Epithelial cell of umbilical artery (primary cell): ENCODE measurements around the gene OR7C1. TPM values are rescaled to one million over a fixed set of nuclear protein-coding genes. Genes with fewer than 3 reads are reported as not detected.

Source experiments
- total RNA-seq: library from RNA; depleted of rRNA; stranded (reverse); fragments of >200 nt; gene quantifications from 2 replicates; pipeline ENCODE4 v1.2.3, GENCODE V29; 2014

Gene OR7C1
- total RNA-seq: not detected in 2 replicates

GRCh38 chr19:14835011-14835410 is at the start of gene OR7C1, which contains the start of gene OR7A5:
OR7C1 (minus strand) TSS chr19:14835185; CDS start chr19:14800136, 35,049 bp downstream.
OR7A5 (minus strand) TSS chr19:14835185; CDS start chr19:14828241, 6,944 bp downstream.

GRCh38 chr19:14848822-14849221 is 13.8 kb upstream of the OR7C1 start, which contains the start of gene OR7A10:
OR7A10 (minus strand) TSS chr19:14848922; CDS start chr19:14841877, 7,045 bp downstream.

GRCh38 chr19:14778110-14778845 is 56.7 kb downstream of the OR7C1 start, which contains the start of gene ADGRE2:
ADGRE2 (minus strand) TSS chr19:14778560; CDS start chr19:14776756, 1,804 bp downstream.

Other genes starting within 250 kb of the OR7C1 start
- gene ADGRE3, start 160.3 kb downstream of the OR7C1 start, total RNA-seq: not detected in 2 replicates
- gene ZNF333, start 145.1 kb downstream of the OR7C1 start, total RNA-seq: 11.7 and 23.4 TPM in 2 replicates
- gene ADGRE2, start 56.6 kb downstream of the OR7C1 start, total RNA-seq: not detected in 2 replicates
- gene OR7A5, start within 50 bp of the OR7C1 start, total RNA-seq: not detected in 2 replicates
- not detected in 2 replicates for gene OR7A10, start 13.7 kb upstream of the OR7C1 start, total RNA-seq
- not detected in 2 replicates for gene OR7A17, start 50.9 kb upstream of the OR7C1 start, total RNA-seq
- not detected in 2 replicates for gene OR7C2, start 106.3 kb upstream of the OR7C1 start, total RNA-seq
- gene SLC1A6, start 144.7 kb upstream of the OR7C1 start, total RNA-seq: not detected in 2 replicates
- gene CASP14, start 214.3 kb upstream of the OR7C1 start, total RNA-seq: not detected in 2 replicates
- gene OR1I1, start 247.0 kb upstream of the OR7C1 start, total RNA-seq: not detected in 2 replicates